B cell (primary cell): Measurements from ENCODE around the gene OR52E4. TPM values are rescaled to one million over a fixed set of nuclear protein-coding genes. Genes with fewer than 3 reads are reported as not detected.

Experiments used
- ATAC-seq: fragments of 200-7000 bp; cut with Tn5 transposase; one replicate; pipeline ENCODE4 v1.10.0; 2021; ENCODE audit warnings: low read depth, mild to moderate bottlenecking, moderate number of reproducible peaks, moderate library complexity
- CTCF ChIA-PET: fragments of 350-600 bp; sonication (Branson Sonifier 250); formaldehyde crosslinking; loops from one replicate; lab custom pipeline; 2021; ENCODE audit warnings: antibody characterized with exemption, inconsistent platforms; lab: Charles Lee
- POLR2A ChIA-PET: fragments of 350-600 bp; sonication (Branson Sonifier 250); formaldehyde crosslinking; loops from one replicate; lab custom pipeline; 2021; ENCODE audit warnings: antibody characterized with exemption; lab: Charles Lee
- DNase-seq: peaks from one replicate; pipeline ENCODE4 v3.0.0; 2013
- H2AFZ ChIP-seq: 2 replicates; pipeline ENCODE4 v1.6.1; 2012; ENCODE audit warnings: mild to moderate bottlenecking, low read depth, low read length; ENCODE audit not compliant: insufficient read depth, poor library complexity, severe bottlenecking
- H3K27ac ChIP-seq, 2 donors: 1 replicate in 1 of 2; 2 replicates in 1 of 2; pipeline ENCODE4 v1.5.1; 2012 to 2013; ENCODE audit warnings: low read length in 2 of 2, mild to moderate bottlenecking in 2 of 2, moderate library complexity in 1 of 2
- H3K27me3 ChIP-seq, 4 experiments: fragments of 200-600 bp in 1 of 4; sonication (generic) in 1 of 4; replicated peaks in 1 of 4; 1 replicate in 2 of 4; 2 replicates in 2 of 4; pipeline versions ENCODE4 v1.6.1 to v1.7.0; 2013 to 2016; ENCODE audit warnings: low read length in 3 of 4, mild to moderate bottlenecking in 2 of 4, mixed read lengths in 1 of 4, moderate library complexity in 1 of 4; ENCODE audit not compliant: insufficient read depth in 4 of 4, control insufficient read depth in 3 of 4; ENCODE audit errors: control extremely low read depth in 1 of 4
- H3K36me3 ChIP-seq, 2 experiments: replicated peaks in 1 of 2; 1 replicate in 1 of 2; 2 replicates in 1 of 2; pipeline versions ENCODE4 v1.6.1 to v1.7.1; 2013; ENCODE audit warnings: low read length in 1 of 2; ENCODE audit not compliant: insufficient read depth in 2 of 2, control insufficient read depth in 1 of 2; ENCODE audit errors: control extremely low read depth in 1 of 2, extremely low read depth in 1 of 2
- H3K4me1 ChIP-seq, 2 donors: fragments of 200-600 bp in 1 of 2; sonication (generic) in 1 of 2; 1 replicate in 1 of 2; 2 replicates in 1 of 2; pipeline versions ENCODE4 v1.5.1 to v1.6.1; 2013 to 2017; ENCODE audit warnings: low read length in 2 of 2; ENCODE audit not compliant: control insufficient read depth in 2 of 2, insufficient read depth in 2 of 2
- H3K4me2 ChIP-seq: replicated peaks from 2 replicates; pipeline ENCODE3; 2012; ENCODE audit warnings: mild to moderate bottlenecking, low read depth, low read length; ENCODE audit not compliant: poor library complexity, severe bottlenecking
- H3K4me3 ChIP-seq, 5 experiments: fragments of 200-600 bp in 1 of 5; sonication (generic) in 1 of 5; 1 replicate in 3 of 5; 2 replicates in 2 of 5; pipeline versions ENCODE4 v1.5.1 to v1.7.0; 2011 to 2016; ENCODE audit warnings: low read length in 4 of 5, mild to moderate bottlenecking in 4 of 5, low read depth in 2 of 5, control low read depth in 1 of 5, moderate library complexity in 1 of 5; ENCODE audit not compliant: insufficient read depth in 1 of 5; ENCODE audit errors: control extremely low read depth in 1 of 5, extremely low read depth in 1 of 5
- H3K79me2 ChIP-seq: fragments of 200-600 bp; sonication (generic); one replicate; pipeline ENCODE4 v1.6.0; 2016; ENCODE audit warnings: low read length; ENCODE audit not compliant: control insufficient read depth, insufficient read depth
- H3K9ac ChIP-seq: fragments of 200-600 bp; sonication (generic); 2 replicates; pipeline ENCODE4 v1.6.1; 2017; ENCODE audit warnings: mild to moderate bottlenecking, low read length, moderate library complexity
- H3K9me3 ChIP-seq, 3 donors: one replicate each; pipeline versions ENCODE4 v1.6.1 to v1.7.1; 2013; ENCODE audit warnings: low read length in 2 of 3; ENCODE audit not compliant: control insufficient read depth in 2 of 3, insufficient read depth in 1 of 3; ENCODE audit errors: control extremely low read depth in 1 of 3
- H4K20me1 ChIP-seq: 2 replicates; pipeline ENCODE4 v1.6.0; 2012; ENCODE audit warnings: mild to moderate bottlenecking, low read length; ENCODE audit not compliant: insufficient read depth, control insufficient read depth, poor library complexity, severe bottlenecking
- H3K27ac Mint-ChIP-seq: one replicate; pipeline ENCODE4 v1.8.0; 2021; ENCODE audit warnings: mixed read lengths
- H3K27me3 Mint-ChIP-seq: one replicate; pipeline ENCODE4 v1.8.0; 2021; ENCODE audit warnings: mixed read lengths
- H3K4me1 Mint-ChIP-seq: one replicate; pipeline ENCODE4 v1.8.0; 2021; ENCODE audit warnings: mixed read lengths
- H3K4me3 Mint-ChIP-seq: one replicate; pipeline ENCODE4 v1.8.0; 2021; ENCODE audit warnings: mixed read lengths
- H3K9me3 Mint-ChIP-seq: one replicate; pipeline ENCODE4 v1.8.0; 2022; ENCODE audit warnings: mixed read lengths; ENCODE audit not compliant: insufficient read depth
- EZH2 ChIP-seq: IDR thresholded peaks from 2 replicates; pipeline ENCODE4 v1.6.1; 2012; ENCODE audit warnings: borderline replicate concordance, low read depth, mild to moderate bottlenecking, moderate library complexity, low read length; ENCODE audit not compliant: insufficient read depth, poor library complexity, severe bottlenecking
- WGBS: methylation state at CpG from one replicate; pipeline ENCODE4 v1.1.5; 2013; ENCODE audit warnings: missing lambda C conversion rate; ENCODE audit not compliant: insufficient coverage; 5-methylcytosine and 5-hydroxymethylcytosine counted together
- intact Hi-C: fragments of 100-400 bp; cut with micrococcal nuclease; formaldehyde crosslinking; loops from one replicate; pipeline ENCODE4 v1.10.0; 2022
- polyA plus RNA-seq: library from polyadenylated mRNA; depleted of rRNA; stranded (reverse); fragments of >200 nt; gene quantifications from 2 replicates; pipeline ENCODE4 v1.2.3, GENCODE V29; 2012
- total RNA-seq, 2 donors: library from RNA; stranded (reverse); fragments of 120-200 nt in 1 of 2; gene quantifications; 1 replicate in 1 of 2; 2 replicates in 1 of 2; pipeline versions ENCODE4 v1.2.3 to v1.2.4, GENCODE V29; 2013 to 2022
- TF ChIP-seq, protein P1 (sequence below): fragments of 200-600 bp; IDR thresholded peaks from one replicate; pipeline ENCODE4 v1.8.0; 2022; ENCODE audit warnings: antibody characterized with exemption, mild to moderate bottlenecking

Gene OR52E4
- total and polyA plus RNA-seq, 2 donors (not counting 1 experiment from before 2014, with no cell fraction given): not detected

DNA sequence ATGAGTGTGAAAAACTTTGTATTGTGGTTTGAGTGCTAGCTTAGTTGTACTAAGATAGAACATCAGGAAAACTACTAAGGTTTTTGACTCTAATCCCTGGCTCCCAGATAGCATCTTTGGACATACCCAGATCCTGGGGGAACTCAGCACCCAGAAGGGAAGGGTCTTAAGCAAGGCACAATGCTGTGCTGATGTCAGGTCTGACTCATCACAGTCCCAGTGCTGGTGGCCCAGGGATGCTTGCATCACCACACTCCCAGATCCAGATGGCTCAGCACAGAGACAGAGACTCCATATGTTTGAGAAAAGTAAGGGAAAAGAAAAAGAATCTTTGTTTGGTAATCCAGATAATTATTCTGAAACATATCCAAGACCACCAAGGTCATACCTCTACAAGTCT, 43.4 kb downstream of the OR52E4 start:
- no peaks in the 10 kb centered on the region for H3K27me3 ChIP-seq
- intact Hi-C loops: no loop called here
- H4K20me1 ChIP-seq: no peaks in the 10 kb centered on the region
- POLR2A ChIA-PET: no interaction called here
- peaks cover 0 to 17% (median 2%) of the 10 kb centered on the region in 3 donors for H3K9me3 ChIP-seq
- no peak overlapping the region for H3K4me3 Mint-ChIP-seq
- no peaks in the 10 kb centered on the region for H3K79me2 ChIP-seq
- no peak overlapping the region for H3K4me2 ChIP-seq
- no peak overlapping the region for H3K4me3 ChIP-seq
- TF ChIP-seq, protein P1, sequence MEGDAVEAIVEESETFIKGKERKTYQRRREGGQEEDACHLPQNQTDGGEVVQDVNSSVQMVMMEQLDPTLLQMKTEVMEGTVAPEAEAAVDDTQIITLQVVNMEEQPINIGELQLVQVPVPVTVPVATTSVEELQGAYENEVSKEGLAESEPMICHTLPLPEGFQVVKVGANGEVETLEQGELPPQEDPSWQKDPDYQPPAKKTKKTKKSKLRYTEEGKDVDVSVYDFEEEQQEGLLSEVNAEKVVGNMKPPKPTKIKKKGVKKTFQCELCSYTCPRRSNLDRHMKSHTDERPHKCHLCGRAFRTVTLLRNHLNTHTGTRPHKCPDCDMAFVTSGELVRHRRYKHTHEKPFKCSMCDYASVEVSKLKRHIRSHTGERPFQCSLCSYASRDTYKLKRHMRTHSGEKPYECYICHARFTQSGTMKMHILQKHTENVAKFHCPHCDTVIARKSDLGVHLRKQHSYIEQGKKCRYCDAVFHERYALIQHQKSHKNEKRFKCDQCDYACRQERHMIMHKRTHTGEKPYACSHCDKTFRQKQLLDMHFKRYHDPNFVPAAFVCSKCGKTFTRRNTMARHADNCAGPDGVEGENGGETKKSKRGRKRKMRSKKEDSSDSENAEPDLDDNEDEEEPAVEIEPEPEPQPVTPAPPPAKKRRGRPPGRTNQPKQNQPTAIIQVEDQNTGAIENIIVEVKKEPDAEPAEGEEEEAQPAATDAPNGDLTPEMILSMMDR: no peak
- no peak for TF ChIP-seq EZH2
- H3K4me1 Mint-ChIP-seq: no peaks in the 10 kb centered on the region
- H2AFZ ChIP-seq: no peak overlapping the region
- DNase-seq (no peak), ATAC-seq (no peak)
- no peak overlapping the region for H3K9ac ChIP-seq
- CTCF ChIA-PET: no interaction called here
- no peaks in the 10 kb centered on the region for H3K27me3 Mint-ChIP-seq
- H3K9me3 Mint-ChIP-seq: peaks cover 7% of the 10 kb centered on the region
- H3K4me1 ChIP-seq: no peaks in the 10 kb centered on the region
- H3K27ac Mint-ChIP-seq: no peak overlapping the region
- no peaks in the 10 kb centered on the region for H3K36me3 ChIP-seq
- no peak overlapping the region for H3K27ac ChIP-seq

DNA sequence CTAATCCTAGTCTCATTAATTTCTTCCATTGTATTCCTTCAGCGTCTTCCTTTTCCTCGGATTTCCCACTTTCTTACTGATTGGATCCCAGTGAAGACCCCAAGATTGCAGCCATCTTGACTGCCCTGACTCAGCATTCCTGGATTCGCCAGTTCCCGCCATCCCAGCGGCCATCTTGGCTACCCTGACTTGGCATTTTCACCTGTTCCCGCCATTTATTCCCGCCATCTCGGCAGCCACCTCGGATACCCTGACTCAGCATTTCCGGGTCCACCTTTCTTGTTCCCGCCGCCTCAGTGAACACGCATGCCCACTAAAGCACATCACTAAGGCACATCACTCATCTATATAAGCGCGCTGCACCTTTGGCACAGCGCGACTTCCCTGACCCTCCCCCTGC, 47.8 kb downstream of the OR52E4 start:
- no peak overlapping the region for H3K4me2 ChIP-seq
- TF ChIP-seq, protein P1: no peak
- no peak for TF ChIP-seq EZH2

More for the DNA sequence above, 47.8 kb downstream of the OR52E4 start:
- DNase-seq (no peak), ATAC-seq (no peak)
- H3K4me1 ChIP-seq: no peaks in the 10 kb centered on the region
- no peak overlapping the region for H3K27ac Mint-ChIP-seq
- H3K9me3 Mint-ChIP-seq: peaks cover 7% of the 10 kb centered on the region
- POLR2A ChIA-PET: no interaction called here
- H3K27me3 Mint-ChIP-seq: no peaks in the 10 kb centered on the region
- intact Hi-C loops: no loop called here
- peaks cover 0 to 41% (median 2%) of the 10 kb centered on the region in 3 donors for H3K9me3 ChIP-seq
- H3K4me1 Mint-ChIP-seq: no peaks in the 10 kb centered on the region
- no peaks in the 10 kb centered on the region for H3K27me3 ChIP-seq
- no peak overlapping the region for H2AFZ ChIP-seq
- no peaks in the 10 kb centered on the region for H3K36me3 ChIP-seq
- no peak overlapping the region for H3K4me3 Mint-ChIP-seq
- H3K9ac ChIP-seq: no peak overlapping the region
- H4K20me1 ChIP-seq: no peaks in the 10 kb centered on the region
- H3K4me3 ChIP-seq: no peak overlapping the region
- no peak overlapping the region for H3K27ac ChIP-seq
- CTCF ChIA-PET: no interaction called here
- no peaks in the 10 kb centered on the region for H3K79me2 ChIP-seq
- WGBS: 98% methylated on average over 17 of the region's 17 CpGs
